ENCODE data around the gene CAMK1G. TPM values are rescaled to one million over a fixed set of nuclear protein-coding genes. Genes with fewer than 3 reads are reported as not detected.
A peak's percentile ranks its signal among the peaks of the same experiment; 100 is the strongest.

The CAMK1G gene
- total RNA-seq, 1 experiment from 2014 or later: not detected

GRCh38 chr1:209584231-209584672 is 738 bp downstream of the CAMK1G start:
- no peak for DNase-seq
- H3K4me2 ChIP-seq: no peak overlapping the region
- no peak overlapping the region for H3K4me3 ChIP-seq
- CTCF ChIA-PET: no interaction called here
- H3K27ac ChIP-seq: no peak overlapping the region
- no peaks in the 10 kb centered on the region for H3K79me2 ChIP-seq (ENCODE audit: low read depth)
- intact Hi-C loops (cut with micrococcal nuclease; ENCODE audit: unreplicated experiment): no loop called here
- no peaks in the 10 kb centered on the region; the same call in 1 of the 2 replicates for H3K27me3 ChIP-seq (ENCODE audit: insufficient read depth, low read depth)
- POLR2A ChIA-PET (ENCODE audit: unreplicated experiment): no interaction called here
- peaks cover 14% of the 10 kb centered on the region for H3K4me1 ChIP-seq (replicated peaks; ENCODE audit: insufficient read depth)
- no peaks in the 10 kb centered on the region for H3K9me2 ChIP-seq (ENCODE audit: insufficient read depth)
- H3K9me3 ChIP-seq (ENCODE audit: insufficient read depth, low read depth): no peaks in the 10 kb centered on the region
- no TSS peak for BruUV-seq (replicated peaks)
- H2AFZ ChIP-seq: no peak overlapping the region
- H3F3A ChIP-seq (ENCODE audit: insufficient read depth, low read depth): peaks cover 11% of the 10 kb centered on the region; the same call in 1 of the 2 replicates
- no peaks in the 10 kb centered on the region for H4K20me1 ChIP-seq (ENCODE audit: insufficient read depth)
- no peaks in the 10 kb centered on the region for H3K36me3 ChIP-seq (ENCODE audit: low read depth)
- TF ChIP-seq CTCF (conservative IDR thresholded peaks at IDR 0.05) (no peak), EZH2 (IDR thresholded peaks at IDR 0.05; ENCODE audit: low read depth) (no peak)

- POLR2A ChIA-PET (ENCODE audit: unreplicated experiment): no interaction called here
- Histone ChIP-seq H3K4me2 (peak overlapping the region; percentile 26; the same call in 1 of the 2 replicates), H2AFZ (no peak overlapping the region), H4K20me1 (ENCODE audit: insufficient read depth) (no peaks in the 10 kb centered on the region), H3K27ac (no peak overlapping the region), H3K27me3 (ENCODE audit: insufficient read depth, low read depth) (no peaks in the 10 kb centered on the region; the same call in 1 of the 2 replicates), H3K36me3 (ENCODE audit: low read depth) (no peaks in the 10 kb centered on the region), H3K9me3 (ENCODE audit: insufficient read depth, low read depth) (no peaks in the 10 kb centered on the region), H3K9me2 (ENCODE audit: insufficient read depth) (no peaks in the 10 kb centered on the region), H3K4me3 (no peak overlapping the region), H3F3A (ENCODE audit: insufficient read depth, low read depth) (peaks cover 11% of the 10 kb centered on the region; the same call in 1 of the 2 replicates), H3K4me1 (replicated peaks; ENCODE audit: insufficient read depth) (peaks cover 14% of the 10 kb centered on the region), H3K79me2 (ENCODE audit: low read depth) (no peaks in the 10 kb centered on the region)
- CTCF ChIA-PET: no interaction called here
- TF ChIP-seq EZH2 (IDR thresholded peaks at IDR 0.05; ENCODE audit: low read depth) (no peak), CTCF (conservative IDR thresholded peaks at IDR 0.05) (no peak)
- intact Hi-C loops (cut with micrococcal nuclease; ENCODE audit: unreplicated experiment): no loop called here
- no peak for DNase-seq
- no TSS peak for BruUV-seq (replicated peaks)
Observed at GRCh38 chr1:209585197-209585596, 1.7 kb downstream of the CAMK1G start.

- intact Hi-C loops (cut with micrococcal nuclease; ENCODE audit: unreplicated experiment): no loop called here
- POLR2A ChIA-PET (ENCODE audit: unreplicated experiment): no interaction called here
- Histone ChIP-seq H3K27ac (no peak overlapping the region), H3K36me3 (ENCODE audit: low read depth) (no peaks in the 10 kb centered on the region), H3K27me3 (ENCODE audit: insufficient read depth, low read depth) (no peaks in the 10 kb centered on the region; the same call in 1 of the 2 replicates), H3K4me1 (replicated peaks; ENCODE audit: insufficient read depth) (peaks cover 14% of the 10 kb centered on the region), H3K9me3 (ENCODE audit: insufficient read depth, low read depth) (no peaks in the 10 kb centered on the region), H3K9me2 (ENCODE audit: insufficient read depth) (no peaks in the 10 kb centered on the region), H3F3A (ENCODE audit: insufficient read depth, low read depth) (peaks cover 11% of the 10 kb centered on the region; the same call in 1 of the 2 replicates), H3K79me2 (ENCODE audit: low read depth) (no peaks in the 10 kb centered on the region), H4K20me1 (ENCODE audit: insufficient read depth) (no peaks in the 10 kb centered on the region), H3K4me2 (peak overlapping the region; percentile 26; the same call in 1 of the 2 replicates), H3K4me3 (no peak overlapping the region), H2AFZ (no peak overlapping the region)
- TF ChIP-seq EZH2 (IDR thresholded peaks at IDR 0.05; ENCODE audit: low read depth) (no peak), CTCF (conservative IDR thresholded peaks at IDR 0.05) (no peak)
- BruUV-seq (replicated peaks): no TSS peak
- DNase-seq: peak in 1 of 2 experiments; percentile 43
- CTCF ChIA-PET: no interaction called here
Observed at GRCh38 chr1:209585672-209586071, 2.2 kb downstream of the CAMK1G start.

Data from PC-9 (cell line).